ENCODE data around the gene CORO2A. TPM values are rescaled to one million over a fixed set of nuclear protein-coding genes. Genes with fewer than 3 reads are reported as not detected.

The CORO2A gene
- total and polyA plus RNA-seq, 2 of the 8 experiments (the other 6 are each of a cell fraction or from before 2014, with no cell fraction given): 13.7 to 27.9 TPM

DNA sequence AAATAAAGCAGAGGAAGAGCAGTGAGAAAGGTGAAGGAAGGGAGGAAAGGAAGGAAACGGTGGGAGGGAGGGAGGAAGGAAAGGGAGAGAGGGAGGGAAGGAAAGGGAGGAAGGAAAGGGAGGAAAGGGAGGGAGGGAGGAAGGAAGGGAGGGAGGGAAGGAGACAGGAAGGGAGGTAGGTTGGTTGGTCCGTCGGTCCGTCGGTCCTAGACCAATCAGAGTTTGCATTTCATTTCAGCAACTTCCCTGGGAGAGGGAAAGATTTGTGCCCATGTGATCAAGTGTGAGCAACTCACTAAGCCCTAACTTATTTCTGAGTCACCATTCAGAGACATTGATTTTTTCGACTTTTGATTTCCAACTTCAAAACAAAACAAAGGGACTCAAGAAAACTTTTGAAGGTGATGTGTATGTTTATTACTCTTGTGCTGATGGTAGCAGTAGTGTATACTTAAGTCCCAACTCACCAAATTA is 117.1 kb downstream of the CORO2A start:
- CTCF ChIA-PET (ENCODE audit: partially characterized antibody): interaction anchor here (0.7 to 1.9 kb wide), 6 partner anchors 17 to 188 kb away, joined by 3 to 9 read pairs (median 4); no protein-coding TSS in a partner anchor
- no peak overlapping the region for H2BK15ac ChIP-seq (ENCODE audit: low read length)
- TF ChIP-seq CBX8 (IDR thresholded peaks at IDR 0.05; ENCODE audit: borderline replicate concordance, low read depth, low read length): no peak
- no peak for TF ChIP-seq SRF (IDR thresholded peaks at IDR 0.05; ENCODE audit: low read depth, low read length)
- TF ChIP-seq HDAC6 (IDR thresholded peaks at IDR 0.05; ENCODE audit: low read depth, low read length): no peak
- H3K18ac ChIP-seq (ENCODE audit: extremely low read depth, low read length): no peak overlapping the region
- H3K4me1 ChIP-seq (replicated peaks in 1 of 4; ENCODE audit: control insufficient read depth in 3 of 4, insufficient read depth in 4 of 4, low read length in 3 of 4): peaks cover 0 to 11% (median 6%) of the 10 kb centered on the region in 4 experiments; a peak in 4 of 7 replicates
- no peak overlapping the region for H3K27ac ChIP-seq (ENCODE audit: low read depth, low read length)
- H3K56ac ChIP-seq (replicated peaks; ENCODE audit: insufficient read length, low read depth, low read length): no peak overlapping the region
- no peak overlapping the region for H2AFZ ChIP-seq (ENCODE audit: low read length)
- WGBS, 2 experiments (ENCODE audit: extremely low coverage in 1 of 2, insufficient coverage in 1 of 2, insufficient read length in 1 of 2, insufficient replicate concordance in 2 of 2, low coverage in 1 of 2, low lambda C conversion rate in 2 of 2, missing lambda C conversion rate in 1 of 2): 84 to 100% methylated on average over 1 to 3 of the region's 6 CpGs
- no peak overlapping the region for H2BK120ac ChIP-seq (replicated peaks; ENCODE audit: low read depth, low read length)
- no peak overlapping the region for H2BK5ac ChIP-seq (ENCODE audit: low read depth, low read length)
- H4K91ac ChIP-seq (replicated peaks; ENCODE audit: insufficient read length, low read length): no peak overlapping the region
- H3K4me3 ChIP-seq (ENCODE audit: extremely low read depth in 1 of 4, insufficient read depth in 2 of 4, low read depth in 3 of 4, low read length in 4 of 4): no peak overlapping the region
- no peak overlapping the region for H4K5ac ChIP-seq (ENCODE audit: insufficient read length, low read depth, low read length)
- H3K23me2 ChIP-seq (ENCODE audit: low read depth, low read length): no peaks in the 10 kb centered on the region
- no peak for FAIRE-seq
- H3K4ac ChIP-seq (replicated peaks; ENCODE audit: insufficient read length, low read depth, low read length): no peak overlapping the region
- H3K23ac ChIP-seq (ENCODE audit: insufficient read length): no peak overlapping the region
- H3K79me2 ChIP-seq (ENCODE audit: control insufficient read depth in 1 of 2, insufficient read depth in 2 of 2, low read length in 2 of 2): no peaks in the 10 kb centered on the region; a peak in 1 of 4 replicates
- no peak overlapping the region for H3K9ac ChIP-seq (replicated peaks in 1 of 4; ENCODE audit: extremely low read depth in 1 of 4, low read depth in 3 of 4, low read length in 3 of 4)
- no peaks in the 10 kb centered on the region for H3K79me1 ChIP-seq (ENCODE audit: low read depth, low read length)
- H3K36me3 ChIP-seq (ENCODE audit: control insufficient read depth in 2 of 4, insufficient read depth in 4 of 4, low read length in 3 of 4): peaks cover 0 to under 1% (median 0%) of the 10 kb centered on the region in 4 experiments; a peak in 3 of 8 replicates
- no peak overlapping the region for H4K8ac ChIP-seq (ENCODE audit: extremely low read depth, insufficient read depth, low read length)
- H4K20me1 ChIP-seq (replicated peaks in 1 of 2; ENCODE audit: control insufficient read depth in 1 of 2, insufficient read depth in 2 of 2, low read length in 2 of 2): peaks cover 1 to 6% of the 10 kb centered on the region in 2 experiments
- no peaks in the 10 kb centered on the region for H3K9me3 ChIP-seq (ENCODE audit: insufficient read depth in 2 of 2, low read depth in 1 of 2, low read length in 1 of 2)
- DNase-seq (ENCODE audit: low read depth in 1 of 2, low spot score in 2 of 2): no peak
- 0 out of 2 replicates have a peak overlapping the region, but pooled peaks have one; percentile 54 for H2AK5ac ChIP-seq (ENCODE audit: low read depth, low read length)
- no peak overlapping the region for H3K4me2 ChIP-seq (ENCODE audit: insufficient read depth in 1 of 2, low read depth in 2 of 2, low read length in 2 of 2)
- peak overlapping the region; percentile 89; the same call in 1 of the 2 replicates for H2BK12ac ChIP-seq (ENCODE audit: low read depth, low read length)
- H3K27me3 ChIP-seq (replicated peaks in 1 of 4; ENCODE audit: control insufficient read depth in 3 of 4, extremely low read depth in 1 of 4, insufficient read depth in 3 of 4, low read length in 3 of 4): no peaks in the 10 kb centered on the region
- no peak overlapping the region; the same call in 1 of the 2 replicates for H2BK20ac ChIP-seq (ENCODE audit: low read length)
- POLR2A ChIA-PET (ENCODE audit: partially characterized antibody): interaction anchor here (0.6 kb wide), 1 partner anchor 190 kb away, joined by 3 read pairs; no protein-coding TSS in a partner anchor
- H3K14ac ChIP-seq (ENCODE audit: insufficient read length): no peak overlapping the region
